DMS79 treated with DMSO at 0.1 percent for 48 hours (cell line): ENCODE data around the gene RABL2B.
"Not testable (repeated sequence)": the region's sequence is repeated elsewhere in the genome, so short reads cannot be mapped to it uniquely, and the experiment has no call there.

ENCODE experiments used
- DNase-seq: peaks from one replicate; lab custom pipeline; 2025; lab: John Stamatoyannopoulos, UW

RABL2B gene

DNA sequence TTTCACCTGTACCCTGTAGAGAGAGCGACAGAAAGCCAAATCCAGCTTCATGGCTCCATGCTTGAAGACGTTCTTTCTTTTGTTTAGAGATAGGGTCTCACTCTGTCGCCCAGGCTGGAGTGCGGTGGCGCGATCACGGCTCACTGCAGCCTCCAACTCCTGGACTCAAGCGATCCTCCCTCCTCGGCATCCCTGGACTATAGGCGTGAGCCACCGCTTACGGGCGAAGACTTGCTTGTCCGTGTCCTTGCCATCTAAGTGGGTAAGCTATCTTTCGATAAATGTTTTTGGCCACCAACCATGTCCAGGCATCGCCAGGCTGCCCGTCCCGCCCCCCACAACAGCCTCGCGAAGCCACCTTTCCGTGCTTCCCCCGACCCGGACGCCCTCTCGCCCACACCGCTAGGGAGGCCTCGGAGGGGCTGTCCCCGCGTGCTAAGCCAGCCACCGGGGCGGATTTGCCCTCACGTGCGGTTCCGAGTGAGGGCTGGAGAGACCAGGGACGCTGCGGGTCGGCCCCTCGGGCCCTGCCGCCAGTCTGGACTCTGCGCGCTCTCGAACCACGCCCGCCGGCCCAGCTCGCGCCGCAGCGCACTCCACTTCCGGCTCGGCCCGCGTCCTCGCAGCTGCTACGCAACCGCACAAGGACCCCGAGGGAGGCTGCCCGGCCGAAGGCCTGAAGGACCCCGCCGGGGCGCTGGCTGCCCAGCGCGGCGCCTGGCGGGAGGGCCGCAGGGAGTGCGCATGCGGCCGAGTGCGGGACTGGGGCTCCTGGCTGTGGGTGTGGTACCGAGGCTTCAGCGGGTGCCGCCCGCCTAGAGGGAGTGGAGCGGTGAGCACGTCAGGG is at the start of gene RABL2B:
TSS of gene RABL2B (minus strand) at position 604 of the 847 bp plus-strand sequence. CDS start 1,342 bp downstream, outside the sequence.
- peak; percentile 38 for DNase-seq

DNA sequence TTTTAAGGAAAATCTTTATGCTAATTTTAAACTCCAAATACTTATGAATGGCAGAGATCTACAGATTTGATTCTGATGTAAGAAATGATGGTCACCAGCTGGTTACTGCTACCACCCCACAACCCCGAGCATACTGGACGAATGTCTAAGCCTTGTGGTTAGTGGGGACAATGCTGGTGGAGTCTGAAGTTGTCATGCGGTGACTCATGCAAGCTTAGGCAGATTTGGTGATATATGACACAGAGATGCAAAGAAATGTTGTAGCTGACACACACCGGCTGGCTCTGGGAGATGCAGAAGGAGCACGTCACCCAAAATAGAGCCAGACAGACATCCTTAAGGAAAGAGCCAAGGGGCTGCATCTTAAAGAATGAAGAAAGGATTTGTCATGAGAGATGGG is 3.5 kb upstream of the RABL2B start:
- DNase-seq, result not testable (repeated sequence)

DNA sequence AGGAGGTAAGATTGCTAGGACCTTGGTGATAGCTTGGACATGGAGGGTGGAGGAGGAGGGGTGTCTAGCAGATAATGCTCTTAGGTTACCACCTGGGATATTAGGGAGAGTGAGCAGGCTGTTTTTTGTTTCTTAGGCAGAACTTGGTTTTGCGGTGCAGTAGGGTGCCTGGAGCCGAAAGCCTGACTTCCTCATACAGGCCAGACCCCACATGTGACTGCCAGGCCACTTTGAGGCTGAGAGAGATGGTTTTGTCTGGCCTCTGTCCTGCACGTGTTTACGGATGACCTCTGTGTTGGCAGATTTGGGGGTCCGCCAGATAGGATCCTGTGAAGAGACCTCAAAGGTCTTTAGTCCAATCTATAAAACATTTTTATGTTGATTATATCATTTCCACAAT is 1.9 kb upstream of the RABL2B start:
- DNase-seq, result not testable (repeated sequence)

DNA sequence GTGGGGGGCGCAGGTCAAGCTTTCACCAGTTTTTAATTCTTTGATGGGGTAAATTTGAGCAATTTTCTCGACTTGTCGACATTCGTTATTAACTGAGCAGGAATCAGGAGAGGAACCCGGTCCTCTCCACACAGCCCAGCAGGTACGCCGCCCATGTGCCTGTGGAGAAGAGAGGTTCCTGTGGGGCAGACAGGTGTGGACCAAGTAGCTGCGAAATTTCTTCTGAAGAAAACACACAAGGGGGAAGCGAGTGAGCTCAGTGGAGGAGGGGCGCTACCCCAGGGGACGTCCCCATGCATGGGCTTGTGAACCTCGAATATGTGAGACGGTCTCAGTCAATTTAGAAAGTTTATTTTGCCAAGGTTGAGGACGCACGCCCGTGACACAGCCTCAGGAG is 442 bp upstream of the RABL2B start:
- DNase-seq, result not testable (repeated sequence)

DNA sequence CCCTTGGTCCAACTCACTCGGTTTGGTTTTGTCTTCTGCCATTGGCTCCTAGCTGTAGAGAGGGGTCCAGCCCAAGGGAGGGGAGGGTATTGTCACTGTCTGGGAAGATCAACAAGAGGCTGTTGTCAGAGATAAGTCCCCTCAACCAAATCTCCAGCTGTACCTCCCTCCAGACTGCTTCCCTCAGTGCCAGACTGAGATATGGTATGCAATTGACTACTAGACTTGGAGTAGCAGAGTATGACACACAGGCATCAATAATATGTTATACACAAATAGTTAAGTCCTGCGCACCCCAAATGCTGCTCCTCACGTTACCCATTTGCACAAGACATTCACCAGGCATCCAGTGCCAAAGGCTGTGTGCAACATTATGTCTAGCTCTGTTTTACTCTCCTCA is 1.2 kb downstream of the RABL2B start:
- not testable (repeated sequence) for DNase-seq

DNA sequence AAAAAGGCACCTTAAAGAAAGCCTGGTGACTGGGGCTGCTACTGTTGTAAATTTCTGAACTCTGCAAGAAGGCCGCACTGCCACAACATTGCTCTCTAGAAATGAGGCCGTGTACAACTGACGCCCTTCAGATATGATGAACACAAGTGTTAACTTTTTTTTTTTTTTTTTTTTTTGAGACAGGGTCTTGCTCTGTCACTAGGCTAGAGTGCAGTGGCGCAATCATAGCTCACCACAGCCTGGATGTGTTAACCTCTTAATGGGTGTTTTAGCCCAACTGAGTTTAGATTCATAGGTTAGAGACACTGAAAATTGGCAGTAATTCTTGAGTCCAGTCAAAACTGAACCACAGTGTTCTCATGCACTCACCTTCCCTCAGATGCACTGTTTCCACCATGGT is 3.2 kb downstream of the RABL2B start:
- DNase-seq, result not testable (repeated sequence)

DNA sequence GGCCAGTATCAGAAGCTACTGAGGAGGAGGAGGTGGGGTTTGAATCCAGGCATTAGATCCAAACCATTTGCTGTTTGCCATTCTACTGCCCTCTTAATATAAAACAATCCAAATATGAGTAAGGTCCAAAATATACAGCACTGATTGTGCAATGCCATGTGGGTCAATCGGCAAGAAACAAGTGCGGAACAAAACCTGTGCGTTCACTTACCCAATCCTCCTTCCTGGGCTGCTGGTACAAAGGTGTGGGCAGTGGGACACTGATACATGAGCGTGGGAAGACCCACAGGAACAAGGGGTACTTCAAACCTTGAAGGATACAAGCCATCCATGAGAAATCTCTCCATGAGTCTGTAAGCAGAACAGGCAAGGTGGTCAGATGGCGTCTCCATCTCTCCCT is 5.8 kb downstream of the RABL2B start:
- DNase-seq, result not testable (repeated sequence)

DNA sequence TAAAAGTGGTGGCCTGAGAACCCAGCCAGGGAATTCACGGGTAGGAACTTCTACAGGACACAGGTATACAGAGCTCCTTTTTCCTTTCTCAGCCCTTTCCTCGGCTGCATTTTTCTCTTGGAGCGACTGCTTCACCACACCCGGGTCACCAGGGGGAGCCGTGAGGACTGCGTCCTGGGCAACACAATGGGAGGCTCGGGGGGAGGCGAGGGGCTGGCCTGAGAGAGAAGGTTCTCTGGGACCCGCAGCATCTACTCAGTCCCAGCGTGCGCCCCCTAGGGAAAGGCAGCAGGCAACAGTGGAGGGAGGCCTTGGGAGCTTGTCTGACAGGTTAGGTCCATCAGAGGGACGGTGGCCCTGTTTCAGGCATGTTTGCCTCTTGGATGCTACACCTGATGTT is 8.3 kb downstream of the RABL2B start:
- not testable (repeated sequence) for DNase-seq

DNA sequence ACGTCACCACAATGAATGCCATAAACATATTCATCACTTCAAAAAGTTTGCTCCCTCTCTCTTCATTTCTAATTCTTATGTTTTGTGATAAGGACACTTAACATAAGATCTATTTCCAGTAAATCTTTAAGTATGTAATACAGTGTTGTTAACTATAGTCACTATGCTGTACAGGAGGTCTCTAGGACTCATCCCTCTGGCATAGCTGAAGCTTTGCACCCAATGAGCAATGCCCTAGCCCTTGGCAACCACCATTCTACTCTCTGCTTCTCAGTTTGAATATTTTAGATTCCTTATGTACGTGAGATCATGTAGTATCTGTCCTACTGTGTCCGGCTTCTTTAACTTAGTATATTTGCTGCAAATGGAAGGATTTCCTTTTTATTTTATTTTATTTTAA is 19.1 kb downstream of the RABL2B start:
- not testable (repeated sequence) for DNase-seq

DNA sequence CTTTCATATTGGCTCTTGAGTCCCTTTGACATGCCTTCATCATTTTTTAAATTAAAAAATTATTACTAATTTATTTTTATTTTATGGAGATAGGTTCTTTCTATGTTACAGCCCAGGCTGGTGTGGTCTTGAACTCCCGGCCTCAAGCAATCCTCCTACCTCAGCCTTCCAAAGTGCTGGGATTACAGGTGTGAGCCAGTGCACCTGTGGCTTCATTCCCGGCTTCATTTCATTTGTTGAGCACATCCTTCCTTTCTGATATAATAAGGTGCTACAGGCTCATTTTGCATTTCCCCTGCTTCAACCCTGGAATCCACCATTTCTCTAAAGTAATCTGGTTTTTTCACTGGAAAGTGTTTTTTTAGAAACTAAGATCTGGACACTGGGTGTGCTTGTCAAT is 21.6 kb downstream of the RABL2B start:
- not testable (repeated sequence) for DNase-seq

DNA sequence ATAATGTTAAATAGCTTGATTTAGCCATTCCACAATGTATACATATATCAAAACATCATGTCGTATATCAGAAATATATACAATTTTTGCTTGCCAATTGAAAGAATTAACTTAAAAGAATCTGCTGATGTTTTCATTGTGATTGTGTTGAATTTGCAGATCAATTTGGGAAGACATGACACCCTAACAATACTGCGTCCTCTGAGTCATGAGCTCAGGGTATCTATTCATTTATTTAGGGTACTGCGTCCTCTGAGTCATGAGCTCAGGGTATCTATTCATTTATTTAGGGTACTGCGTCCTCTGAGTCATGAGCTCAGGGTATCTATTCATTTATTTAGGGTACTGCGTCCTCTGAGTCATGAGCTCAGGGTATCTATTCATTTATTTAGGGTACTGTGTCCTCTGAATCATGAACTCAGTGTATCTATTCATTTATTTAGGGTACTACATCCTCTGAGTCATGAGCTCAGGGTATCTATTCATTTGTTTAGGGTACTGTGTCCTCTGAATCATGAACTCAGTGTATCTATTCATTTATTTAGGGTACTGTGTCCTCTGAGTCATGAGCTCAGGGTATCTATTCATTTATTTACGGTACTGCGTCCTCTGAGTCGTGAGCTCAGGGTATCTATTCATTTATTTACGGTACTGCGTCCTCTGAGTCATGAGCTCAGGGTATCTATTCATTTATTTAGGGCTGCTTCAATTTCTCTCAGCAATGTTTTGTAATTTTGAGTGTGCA is 23.7 kb downstream of the RABL2B start:
- DNase-seq, result not testable (repeated sequence)

DNA sequence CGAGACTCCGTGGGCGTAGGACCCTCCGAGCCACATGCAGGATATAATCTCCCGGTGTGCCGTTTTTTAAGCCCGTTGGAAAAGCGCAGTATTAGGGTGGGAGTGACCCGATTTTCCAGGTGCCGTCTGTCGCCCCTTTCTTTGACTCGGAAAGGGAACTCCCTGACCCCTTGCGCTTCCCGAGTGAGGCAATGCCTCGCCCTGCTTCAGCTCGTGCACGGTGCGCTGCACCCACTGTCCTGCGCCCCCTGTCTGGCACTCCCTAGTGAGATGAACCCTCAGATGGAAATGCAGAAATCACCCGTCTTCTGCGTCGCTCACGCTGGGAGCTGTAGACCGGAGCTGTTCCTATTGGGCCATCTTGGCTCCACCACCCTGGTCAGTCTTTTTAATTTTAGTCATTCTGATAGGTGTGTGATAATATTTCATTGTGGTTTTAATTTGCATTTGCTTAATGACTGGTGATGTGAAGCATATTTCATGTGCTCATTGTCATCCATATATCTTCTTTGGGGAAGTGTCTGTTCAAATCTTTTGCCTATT is 26.4 kb downstream of the RABL2B start:
- peak; percentile 6 for DNase-seq

DNA sequence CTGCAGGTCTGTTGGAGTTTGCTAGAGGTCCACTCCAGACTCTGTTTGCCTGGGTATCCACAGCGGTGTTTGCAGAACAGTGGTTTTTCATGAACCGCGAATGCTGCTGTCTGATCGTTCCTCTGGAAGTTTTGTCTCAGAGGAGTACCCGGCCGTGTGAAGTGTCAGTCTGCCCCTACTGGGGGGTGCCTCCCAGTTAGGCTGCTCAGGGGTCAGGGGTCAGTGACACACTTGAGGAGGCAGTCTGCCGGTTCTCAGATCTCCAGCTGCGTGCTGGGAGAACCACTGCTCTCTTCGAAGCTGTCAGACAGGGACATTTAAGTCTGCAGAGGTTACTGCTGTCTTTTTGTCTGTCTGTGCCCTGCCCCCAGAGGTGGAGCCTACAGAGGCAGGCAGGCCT is 27.0 kb downstream of the RABL2B start:
- DNase-seq, result not testable (repeated sequence)

DNA sequence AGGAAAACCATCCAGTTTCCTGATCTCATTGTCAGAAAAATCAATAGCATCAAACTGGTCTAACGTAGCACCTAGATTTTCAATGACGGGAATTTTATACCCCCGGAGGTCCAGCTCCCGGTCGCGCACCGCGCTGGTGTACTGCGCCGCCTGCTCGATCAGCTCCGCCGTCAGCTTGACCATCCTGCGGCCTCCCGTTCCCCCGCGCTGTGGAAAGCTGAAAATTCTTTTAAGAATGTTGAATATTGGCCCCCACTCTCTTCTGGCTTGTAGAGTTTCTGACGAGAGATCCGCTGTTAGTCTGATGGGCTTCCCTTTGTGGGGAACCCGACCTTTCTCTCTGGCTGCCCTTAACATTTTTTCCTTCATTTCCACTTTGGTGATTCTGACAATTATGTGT is 28.2 kb downstream of the RABL2B start:
- not testable (repeated sequence) for DNase-seq

DNA sequence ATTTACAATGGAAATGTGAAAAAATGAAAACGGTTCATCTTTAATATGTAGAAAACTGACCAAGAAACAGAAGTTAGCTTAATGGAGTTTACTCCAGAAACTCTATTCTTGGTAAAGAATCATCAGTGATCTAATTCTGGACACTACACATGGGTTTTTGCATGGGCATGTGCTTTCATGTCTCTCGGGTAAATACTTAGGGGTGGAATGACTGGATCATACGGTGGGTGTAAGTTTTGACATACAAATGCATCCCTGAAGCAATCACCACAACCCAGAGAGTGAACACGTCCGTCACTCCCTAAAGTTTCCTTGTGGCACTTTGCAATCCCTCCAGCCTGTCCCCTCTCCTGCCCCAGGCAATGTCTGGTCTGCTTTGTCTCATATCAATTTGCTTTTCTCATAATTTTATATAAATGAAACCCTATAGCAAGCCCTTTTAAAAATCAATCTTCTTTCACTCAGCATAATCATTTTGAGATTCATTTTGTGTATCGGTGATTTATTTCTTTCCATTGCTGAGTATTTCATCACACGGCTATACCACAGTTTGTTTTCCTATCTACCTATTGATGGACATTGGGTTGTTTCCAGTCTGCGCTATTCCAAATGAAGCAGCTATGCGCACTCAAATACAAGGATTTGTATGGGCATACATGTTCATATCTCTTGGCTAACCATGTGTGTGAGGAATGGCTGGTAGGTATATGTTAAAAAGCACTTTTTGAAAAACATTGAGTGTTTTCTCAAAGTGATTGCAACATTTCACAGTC is 33.9 kb downstream of the RABL2B start:
- not testable (repeated sequence) for DNase-seq

DNA sequence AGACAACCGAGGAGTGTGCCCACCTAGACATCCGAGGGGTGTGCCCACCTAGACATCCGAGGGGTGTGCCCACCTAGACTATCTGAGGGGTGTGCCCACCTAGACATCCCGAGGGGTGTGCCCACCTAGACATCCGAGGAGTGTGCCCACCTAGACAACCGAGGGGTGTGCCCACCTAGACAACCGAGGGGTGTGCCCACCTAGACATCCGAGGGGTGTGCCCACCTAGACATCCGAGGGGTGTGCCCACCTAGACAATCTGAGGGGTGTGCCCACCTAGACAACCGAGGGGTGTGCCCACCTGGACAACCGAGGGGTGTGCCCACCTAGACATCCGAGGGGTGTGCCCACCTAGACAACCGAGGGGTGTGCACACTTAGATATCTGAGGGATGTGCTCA is 34.8 kb downstream of the RABL2B start:
- DNase-seq, result not testable (repeated sequence)

DNA sequence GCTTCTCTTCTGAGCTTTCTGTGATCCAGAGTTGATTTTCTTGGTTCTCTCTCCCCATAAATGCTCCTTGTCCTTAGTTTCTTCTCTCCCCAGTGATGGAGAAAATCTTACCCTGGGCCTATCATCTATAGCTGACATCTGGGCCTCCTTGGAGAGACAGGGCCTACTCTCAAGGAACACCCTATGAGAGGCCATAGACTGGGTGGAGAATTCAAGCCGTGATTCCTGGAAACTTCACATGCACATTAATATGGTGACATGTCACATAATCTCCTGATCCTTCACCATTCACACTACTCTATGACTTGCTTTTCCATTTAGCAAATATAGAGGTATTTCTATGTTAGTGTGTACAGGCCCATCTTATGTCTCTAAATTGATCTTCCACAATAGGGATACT is 35.9 kb downstream of the RABL2B start:
- not testable (repeated sequence) for DNase-seq

DNA sequence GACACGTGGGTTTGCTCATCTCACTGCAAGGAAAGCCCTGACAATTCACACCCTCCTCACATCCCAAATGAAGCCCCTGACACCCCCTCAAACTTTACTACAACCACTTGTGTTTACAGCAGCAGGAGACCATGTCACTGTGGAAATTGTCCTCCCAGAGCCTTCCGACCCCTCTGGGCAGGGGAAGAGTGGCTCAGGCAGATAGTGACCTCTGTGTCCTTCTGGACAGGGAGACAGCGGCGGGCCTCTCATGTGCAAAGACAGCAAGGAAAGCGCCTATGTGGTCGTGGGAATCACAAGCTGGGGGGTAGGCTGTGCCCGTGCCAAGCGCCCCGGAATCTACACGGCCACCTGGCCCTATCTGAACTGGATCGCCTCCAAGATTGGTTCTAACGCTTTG is 39.0 kb downstream of the RABL2B start:
- not testable (repeated sequence) for DNase-seq

DNA sequence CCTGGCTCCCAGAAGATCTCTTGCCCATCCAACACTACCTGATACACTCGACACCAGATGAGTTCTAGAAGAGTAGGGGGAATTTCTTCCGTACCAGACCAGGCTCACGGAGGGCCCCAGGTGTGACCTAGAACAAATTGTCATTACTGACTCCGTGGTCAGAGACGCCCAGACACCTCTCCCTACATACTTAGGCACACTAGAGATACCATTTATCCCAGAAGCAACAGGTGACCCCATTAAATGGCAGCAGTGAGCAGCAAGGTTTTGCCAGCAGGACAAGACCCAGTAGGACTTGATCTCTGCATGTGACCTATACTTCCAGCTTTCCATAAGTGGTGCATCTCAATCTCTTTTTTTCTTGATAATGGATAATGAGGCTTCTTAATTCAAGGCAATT is 42.7 kb downstream of the RABL2B start:
- DNase-seq, result not testable (repeated sequence)

DNA sequence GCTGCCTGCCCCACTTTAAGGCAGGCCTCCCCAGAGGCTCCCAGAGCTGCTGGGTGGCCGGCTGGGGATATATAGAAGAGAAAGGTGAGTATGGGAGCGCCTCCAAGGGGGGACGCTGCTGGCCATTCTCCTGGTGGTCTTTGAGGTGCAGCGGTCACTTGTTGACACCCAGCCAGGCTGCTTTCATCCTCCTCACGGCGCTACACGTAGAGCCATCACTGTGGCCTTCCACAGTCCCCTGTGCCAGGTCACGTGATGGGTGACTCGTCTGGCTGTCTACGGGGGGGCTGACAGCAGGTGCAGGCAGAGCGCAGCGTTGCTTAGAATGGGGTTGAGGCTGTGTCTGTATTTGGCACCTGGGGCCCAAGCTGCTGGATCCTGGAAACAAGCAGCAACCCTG is 43.5 kb downstream of the RABL2B start:
- DNase-seq, result no peak

DNA sequence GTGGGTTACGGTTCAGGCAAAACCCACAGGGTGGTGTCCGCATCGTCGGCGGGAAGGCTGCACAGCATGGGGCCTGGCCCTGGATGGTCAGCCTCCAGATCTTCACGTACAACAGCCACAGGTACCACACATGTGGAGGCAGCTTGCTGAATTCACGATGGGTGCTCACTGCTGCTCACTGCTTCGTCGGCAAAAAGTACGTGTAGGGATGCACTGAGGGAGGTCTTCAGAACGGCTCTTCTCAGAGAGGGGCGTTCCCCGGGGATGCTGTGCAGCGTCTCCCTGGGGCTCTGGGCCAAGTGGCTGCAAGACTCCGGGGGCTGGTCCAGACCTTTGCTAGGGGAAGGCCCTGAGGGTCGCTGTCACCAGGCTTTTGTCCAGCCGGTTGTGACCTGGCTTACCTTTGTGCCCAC is 44.2 kb downstream of the RABL2B start:
- DNase-seq, result no peak

DNA sequence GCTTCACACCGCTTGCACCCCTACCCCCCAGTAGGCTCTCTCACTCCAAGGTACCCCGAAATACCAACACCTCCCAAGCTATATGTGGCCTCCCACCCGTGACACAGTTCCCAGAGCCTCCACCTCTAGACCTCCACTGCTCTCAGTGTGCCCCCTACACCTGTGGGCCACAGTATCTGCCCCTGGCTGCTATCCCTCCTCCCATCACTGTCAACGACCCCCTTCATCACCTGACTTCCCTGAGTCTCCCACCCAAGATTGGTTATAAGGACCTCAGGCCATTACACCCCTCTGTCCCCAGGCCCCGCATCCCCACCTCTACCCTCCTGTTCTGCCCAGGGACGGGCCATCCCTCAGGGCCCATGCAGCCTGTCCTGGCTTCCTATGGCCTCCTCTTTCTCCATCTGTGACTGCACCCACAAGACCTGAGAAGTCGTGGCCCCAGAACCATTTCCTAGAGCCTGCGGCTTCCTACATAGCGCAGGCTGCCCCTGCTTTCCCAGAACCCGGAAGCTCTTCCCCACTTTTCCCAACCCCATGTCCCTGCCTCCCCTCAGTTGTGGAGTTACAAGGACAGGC is 44.7 kb downstream of the RABL2B start:
- no peak for DNase-seq
